Lower leg skin (tissue), 3 donors: Measurements from ENCODE around the gene AKT2.

Experiments used
- CTCF ChIP-seq, 3 donors: fragments of 450-650 bp; IDR thresholded peaks; one replicate each; pipeline ENCODE4 v1.5.1; 2016; ENCODE audit warnings: antibody characterized with exemption in 3 of 3, mild to moderate bottlenecking in 3 of 3, moderate library complexity in 2 of 3
- POLR2A ChIP-seq, 2 donors: fragments of 450-650 bp; IDR thresholded peaks; one replicate each; pipeline ENCODE4 v1.6.1; 2016 to 2017; ENCODE audit warnings: antibody characterized with exemption in 2 of 2, mild to moderate bottlenecking in 1 of 2, moderate library complexity in 1 of 2

GRCh38 chr19:40205760-40206159, 79.4 kb downstream of the AKT2 start:
- TF ChIP-seq CTCF (IDR thresholded peaks at IDR 0.05) (no peak), POLR2A (IDR thresholded peaks at IDR 0.05) (no peak)
